ENCODE data around the gene NHLH2.

NHLH2 gene

GRCh38 chr1:115840605-115841460 lies at the start of gene NHLH2:
TSS of gene NHLH2 (minus strand) at chr1:115841126. CDS start at chr1:115838372, 2,754 bp downstream.
- DNase-seq, result no peak

GRCh38 chr1:115890580-115890979 lies 49.7 kb upstream of the NHLH2 start:
- DNase-seq, result no peak

DNA sequence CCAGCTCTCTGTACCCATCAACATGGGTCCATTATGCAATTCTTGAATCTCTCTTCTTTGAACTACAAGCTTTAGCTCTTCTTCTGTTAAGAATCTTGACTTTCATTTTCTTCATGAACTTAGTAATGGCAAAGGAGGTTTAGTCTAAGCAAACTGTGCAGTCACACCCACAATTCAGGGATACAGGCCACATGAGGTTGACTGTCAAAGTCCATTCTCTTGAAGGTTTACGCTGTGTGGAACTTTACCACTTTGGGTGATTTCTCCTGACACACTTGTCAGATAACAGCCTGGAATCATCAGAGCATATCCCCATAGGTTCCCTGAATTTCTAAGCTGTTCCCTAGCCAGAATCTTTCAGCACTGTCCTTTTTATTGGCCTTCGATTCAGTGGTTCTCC lies 48.0 kb upstream of the NHLH2 start:
- DNase-seq, result no peak

DNA sequence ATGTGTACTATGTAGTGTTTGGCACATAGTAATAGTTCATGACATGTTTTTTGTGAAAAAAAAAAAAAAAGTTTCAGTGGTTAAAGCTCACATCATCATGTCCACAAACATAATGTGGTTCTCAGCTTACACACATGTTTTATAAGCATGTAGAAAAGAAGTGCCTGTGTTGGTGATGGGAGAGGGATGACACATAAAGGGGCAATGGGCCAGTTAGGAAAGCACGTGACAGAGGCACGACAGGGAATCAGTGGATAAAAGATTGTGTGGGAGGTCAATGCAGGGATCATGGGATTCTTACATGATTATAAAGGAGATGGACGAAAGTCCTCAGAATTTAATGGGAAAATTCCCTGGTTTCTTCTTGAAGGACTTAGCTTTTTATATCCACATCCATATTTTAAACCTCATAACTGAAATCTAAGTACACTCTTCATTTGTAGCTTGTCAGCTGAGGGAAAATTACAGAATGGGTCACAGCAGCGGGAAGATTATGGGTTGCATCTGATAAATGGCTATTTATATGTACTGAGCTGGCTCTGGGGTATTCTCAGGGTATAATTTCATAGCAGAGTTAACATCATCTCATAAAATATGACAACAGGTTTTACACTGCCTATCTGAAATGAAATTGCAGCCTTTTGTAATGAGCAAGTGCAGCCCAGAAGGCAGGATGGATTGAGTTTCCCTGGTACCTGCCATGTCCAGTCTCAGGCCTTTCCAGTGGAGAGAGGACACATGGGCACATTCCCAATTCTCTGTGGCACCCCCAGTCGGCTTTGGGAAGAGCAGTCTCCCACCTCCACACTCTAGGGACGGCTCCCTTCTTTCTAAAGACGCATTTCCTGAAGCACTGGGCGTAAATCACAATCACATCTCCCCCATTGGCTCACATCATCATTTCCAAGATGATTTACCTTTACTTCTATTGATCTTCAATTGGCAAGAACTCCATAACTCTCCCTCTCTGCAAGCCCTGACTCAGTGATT lies 42.3 kb upstream of the NHLH2 start:
- no peak for DNase-seq

DNA sequence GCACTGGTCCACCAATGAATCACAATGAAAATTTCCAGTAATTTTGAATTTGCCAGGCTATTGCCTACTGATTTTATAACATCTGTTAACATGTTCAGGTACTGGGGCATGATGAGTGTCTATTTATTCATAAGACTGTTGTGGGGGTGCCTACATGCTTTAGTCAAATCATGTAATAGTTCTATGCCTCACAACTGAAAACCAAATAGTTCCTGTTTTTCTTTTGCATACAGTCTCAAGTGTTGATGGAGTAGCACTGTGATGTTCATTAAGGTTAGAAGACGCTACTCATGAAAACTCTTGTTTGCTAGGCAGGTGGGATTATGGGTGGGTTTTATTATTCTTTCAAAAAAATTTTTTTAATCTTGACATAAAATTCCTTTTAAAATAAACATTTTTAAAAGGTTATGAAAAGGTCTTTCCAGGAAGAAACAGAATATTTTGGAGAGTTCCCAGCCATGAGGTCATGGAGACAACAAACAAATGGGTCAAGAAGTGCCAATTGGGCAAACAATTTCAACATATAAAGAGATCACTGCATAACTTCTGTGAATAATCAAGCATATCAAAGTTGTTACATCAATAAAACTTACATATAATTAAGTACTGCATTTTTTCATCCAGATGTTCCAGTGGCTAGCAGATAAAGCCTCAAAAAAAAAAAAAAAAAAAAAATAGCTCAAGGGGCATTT lies 40.2 kb upstream of the NHLH2 start:
- no peak for DNase-seq

DNA sequence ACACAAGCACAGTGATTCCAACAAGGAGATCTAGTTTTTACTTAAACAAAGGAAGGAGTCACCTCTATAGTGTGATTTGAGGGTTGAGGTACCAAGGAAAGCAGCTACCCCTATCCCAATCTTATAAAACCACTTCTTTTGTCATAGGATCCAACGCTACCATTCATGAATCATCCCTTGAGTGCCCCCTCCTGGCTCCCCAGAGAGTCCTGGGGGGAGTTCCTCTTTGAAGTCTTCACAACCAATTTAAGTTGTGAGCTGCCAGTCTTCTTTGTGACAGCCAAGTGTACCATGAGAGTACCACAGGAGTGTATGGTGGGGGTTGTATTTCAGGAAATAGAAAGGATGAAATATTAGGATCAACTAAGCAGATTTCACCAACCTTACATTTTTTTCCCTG lies 39.1 kb upstream of the NHLH2 start:
- no peak for DNase-seq

DNA sequence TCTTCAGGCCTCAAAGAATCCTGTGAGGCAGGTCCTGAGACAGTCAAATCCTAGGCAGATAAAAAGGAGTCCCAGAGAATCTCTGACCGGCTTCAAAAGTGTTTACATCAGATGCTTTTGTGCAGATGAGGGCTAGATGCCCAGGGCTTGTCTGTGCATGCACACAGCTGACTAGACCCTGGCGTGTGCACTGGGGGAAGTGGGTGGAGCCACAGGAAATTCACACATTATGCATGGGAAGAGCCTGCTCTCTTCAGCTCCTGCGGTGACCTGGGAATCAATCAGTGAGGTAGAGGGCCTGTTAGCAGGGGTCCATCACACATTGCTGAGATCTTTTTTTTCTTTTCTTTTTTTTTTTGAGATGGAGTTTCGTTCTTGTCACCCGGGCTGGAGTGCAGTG lies 36.6 kb upstream of the NHLH2 start:
- DNase-seq, result no peak

GRCh38 chr1:115874904-115875303 lies 34.0 kb upstream of the NHLH2 start:
- DNase-seq, result no peak

- DNase-seq, result no peak
These were observed 33.6 kb upstream of the NHLH2 start for GRCh38 chr1:115874497-115874896.

DNA sequence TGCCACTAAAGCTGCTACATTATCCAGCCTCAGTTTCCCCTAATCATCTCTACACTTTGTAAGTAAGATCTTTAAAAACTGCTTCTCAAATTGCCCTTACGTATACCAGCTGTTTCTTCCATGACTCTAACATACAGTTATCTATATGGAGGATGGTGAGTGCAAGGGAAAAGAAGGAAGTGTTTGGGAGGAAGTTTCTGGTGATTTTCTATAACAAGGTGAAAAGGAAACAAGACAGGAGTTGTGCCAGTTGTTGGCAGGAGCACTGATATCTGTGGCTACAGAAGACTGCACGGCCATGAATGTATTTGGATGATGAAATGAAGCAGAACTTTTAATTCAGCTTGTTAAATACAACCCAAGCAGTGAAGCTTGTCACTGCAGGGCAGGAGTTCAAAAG lies 32.3 kb upstream of the NHLH2 start:
- DNase-seq, result no peak

DNA sequence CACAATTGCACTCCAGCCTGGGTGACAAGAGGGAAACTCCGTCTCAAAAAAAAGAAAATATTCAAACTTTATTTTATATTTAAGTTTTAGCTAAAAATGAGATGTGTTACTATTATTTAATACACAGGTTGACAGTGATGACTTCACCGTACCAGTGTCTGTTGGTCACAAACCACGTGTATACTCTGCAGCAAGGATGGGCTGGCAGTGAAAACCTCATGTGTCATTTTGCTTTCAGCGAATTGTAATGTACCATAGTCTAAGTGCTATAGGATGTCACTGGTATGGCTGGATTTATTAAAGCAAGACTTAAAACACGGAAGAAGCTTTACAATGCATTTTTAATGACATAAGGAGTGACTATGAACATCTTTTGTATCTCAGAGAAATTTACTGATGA lies 28.1 kb upstream of the NHLH2 start:
- no peak for DNase-seq

GRCh38 chr1:115867216-115867615 lies 26.3 kb upstream of the NHLH2 start:
- no peak for DNase-seq

GRCh38 chr1:115865704-115866380 lies 24.9 kb upstream of the NHLH2 start:
- no peak for DNase-seq

GRCh38 chr1:115862403-115862802 lies 21.5 kb upstream of the NHLH2 start:
- DNase-seq, result no peak

DNA sequence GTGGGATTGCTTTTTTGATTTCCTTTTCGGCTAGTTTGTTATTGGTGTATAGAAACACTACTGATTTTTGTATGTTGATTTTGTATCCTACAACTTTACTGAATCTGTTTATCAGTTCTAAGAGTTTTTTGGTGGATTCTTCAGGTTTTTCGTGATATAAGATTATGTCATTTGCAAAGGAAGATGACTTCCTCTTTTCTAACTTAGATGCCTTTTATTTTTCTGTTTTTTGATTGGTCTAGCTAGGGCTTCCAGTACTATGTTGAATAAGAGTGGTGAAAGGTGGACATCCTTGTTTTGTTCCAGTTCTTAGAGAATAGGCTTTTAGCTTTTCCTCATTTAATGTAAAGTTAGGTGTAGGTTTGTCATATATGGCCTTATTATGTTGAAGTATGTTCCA lies 13.1 kb upstream of the NHLH2 start:
- no peak for DNase-seq

- no peak for DNase-seq
These were observed 10.0 kb upstream of the NHLH2 start for GRCh38 chr1:115850937-115851336.

- no peak for DNase-seq
These were observed 6.9 kb upstream of the NHLH2 start for GRCh38 chr1:115847787-115848186.

DNA sequence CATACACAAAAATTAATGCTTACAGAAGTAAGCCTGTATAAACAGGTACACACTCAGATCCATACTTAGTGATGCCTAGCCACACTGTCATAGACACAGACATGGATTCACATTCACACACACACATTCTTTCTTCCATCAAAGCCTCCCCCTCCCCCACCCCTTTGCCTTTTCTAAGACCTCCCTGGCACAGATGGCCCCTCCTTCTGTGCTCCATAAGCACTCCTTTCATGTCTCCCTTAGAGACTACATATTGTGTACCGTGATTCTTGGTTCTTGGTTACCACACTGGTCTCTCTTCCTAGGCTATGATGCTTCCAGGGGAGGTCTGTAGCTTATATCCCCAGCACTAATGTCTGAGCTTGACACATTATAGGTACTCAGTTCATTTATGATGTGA lies 2.0 kb upstream of the NHLH2 start:
- DNase-seq, result no peak

- DNase-seq, result no peak
These were observed 1.2 kb downstream of the NHLH2 start for GRCh38 chr1:115839679-115840237.

GRCh38 chr1:115839029-115839678 lies 1.8 kb downstream of the NHLH2 start:
- DNase-seq, result no peak

GRCh38 chr1:115838431-115839028 lies 2.4 kb downstream of the NHLH2 start:
- no peak for DNase-seq

Measured in RPMI8226 (cell line).